NK-92 (cell line): ENCODE measurements around the gene MBP.

Experiments used
- DNase-seq: peaks from one replicate; lab custom pipeline; 2025; ENCODE audit not compliant: unreplicated experiment; lab: John Stamatoyannopoulos, UW

The MBP gene

DNA sequence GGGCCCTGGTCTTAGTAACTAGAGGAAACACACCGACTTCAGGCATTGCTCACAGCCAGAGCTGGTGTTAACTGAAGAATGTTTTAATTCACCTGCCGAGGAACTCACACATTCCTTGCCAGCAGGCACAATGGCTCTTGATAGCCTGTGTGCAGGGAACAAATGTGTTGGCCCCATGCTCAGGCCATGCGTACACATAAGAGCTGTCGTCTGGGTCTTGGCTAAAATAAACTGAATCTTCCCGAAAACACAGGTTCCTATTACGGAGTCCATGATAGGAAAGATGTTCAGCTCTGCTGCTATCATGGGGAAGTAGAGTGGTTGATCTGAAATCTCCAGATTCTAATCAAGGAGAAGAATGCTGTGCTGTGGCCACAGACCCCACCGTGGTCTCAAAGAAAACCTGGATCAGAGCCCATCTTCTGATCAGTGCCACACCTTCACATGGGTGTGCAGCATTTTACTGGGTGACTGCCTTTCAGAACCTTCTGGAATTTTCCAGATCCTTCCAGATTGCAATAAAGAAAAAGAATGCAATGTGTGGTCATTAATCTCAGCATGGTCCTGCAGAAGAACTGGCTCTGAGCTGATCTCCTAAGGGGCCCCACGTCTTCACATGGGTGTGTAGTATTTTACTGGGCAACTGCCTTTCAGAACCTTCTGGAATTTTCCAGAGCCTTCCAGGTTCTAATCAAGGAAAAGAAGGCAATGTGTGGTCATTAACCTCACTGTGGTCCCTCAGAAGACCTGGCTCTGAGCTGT is 17.2 kb downstream of the MBP start:
- DNase-seq: no peak

DNA sequence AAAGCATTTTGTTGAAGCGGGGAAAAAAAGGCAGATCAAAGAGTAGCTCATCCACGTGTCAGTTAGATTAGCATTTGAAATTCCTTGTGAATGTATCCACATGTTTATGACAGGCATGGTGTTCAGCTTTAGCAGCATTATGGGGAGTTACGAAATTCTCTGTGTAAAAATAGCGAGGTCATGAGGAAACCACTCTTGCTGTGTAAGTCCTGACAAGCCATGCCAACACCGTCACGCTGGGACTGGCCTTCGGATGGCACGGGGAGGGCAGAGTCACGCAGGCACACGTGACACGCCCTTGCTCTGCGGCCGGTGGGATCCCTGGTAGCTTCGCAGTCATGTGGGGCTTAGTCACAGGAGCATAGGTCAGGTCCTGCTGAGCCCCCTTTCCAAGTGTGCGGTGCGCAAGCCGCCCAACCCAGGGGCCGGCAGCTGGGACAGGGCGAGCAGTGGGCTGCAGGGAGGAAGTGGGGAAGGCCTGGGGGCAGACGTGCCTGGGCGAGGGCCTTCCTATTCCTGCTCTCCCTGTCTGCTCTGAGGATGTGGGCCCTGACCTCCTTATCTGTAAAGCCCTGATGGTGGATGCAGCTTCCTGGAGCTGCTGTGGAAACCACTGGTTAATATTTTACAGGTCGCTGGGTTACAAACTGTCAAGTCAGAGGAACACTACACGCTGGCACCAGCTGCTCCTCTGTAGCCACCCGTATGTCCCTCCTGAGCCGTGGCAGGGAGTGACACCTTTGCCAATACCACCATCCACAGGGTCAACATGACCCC is 18.0 kb downstream of the MBP start:
- no peak for DNase-seq

GRCh38 chr18:77114152-77114414 is 18.5 kb downstream of the MBP start:
- DNase-seq: no peak

DNA sequence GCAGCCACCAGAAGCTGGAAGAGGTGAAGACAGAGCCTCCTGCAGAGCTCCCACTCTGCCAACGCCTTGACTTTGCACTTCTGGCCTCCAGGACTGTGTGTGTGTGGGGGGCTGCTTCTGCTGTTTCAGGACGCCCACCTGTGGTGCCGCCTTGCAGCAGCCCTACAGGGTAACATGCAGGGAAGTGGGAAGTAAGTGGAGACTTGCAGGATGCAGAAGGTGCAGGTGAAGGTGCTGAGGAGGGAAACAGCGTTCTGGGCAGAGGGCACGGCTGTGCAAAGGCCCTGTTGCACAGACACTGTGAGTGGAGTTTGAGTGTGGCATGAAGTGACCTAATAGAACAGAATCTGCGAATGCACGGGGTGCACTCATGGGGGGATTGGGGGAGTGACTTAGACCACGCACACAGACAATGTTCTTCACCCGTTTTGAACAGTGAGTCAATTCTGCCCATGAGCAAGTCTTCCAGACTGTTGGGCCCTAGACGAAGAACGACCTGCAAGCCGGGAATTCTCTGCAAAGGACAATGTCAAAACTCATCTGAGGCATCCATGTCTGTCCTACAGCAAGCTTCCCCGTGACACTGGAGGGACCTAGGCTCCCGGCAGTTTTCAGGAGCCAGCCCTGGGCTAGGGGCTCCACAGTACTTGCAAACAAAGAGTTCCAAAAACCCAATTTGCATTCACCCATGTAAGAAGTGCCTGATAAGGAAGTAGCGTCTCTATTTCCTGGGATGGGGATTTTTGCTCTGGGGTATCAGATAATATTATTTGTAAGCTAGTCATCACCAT is 19.0 kb downstream of the MBP start:
- no peak for DNase-seq

GRCh38 chr18:77112747-77113092 is 19.9 kb downstream of the MBP start:
- no peak for DNase-seq

- DNase-seq: no peak
Measured at GRCh38 chr18:77111951-77112746, 20.4 kb downstream of the MBP start.

- no peak for DNase-seq
Measured at GRCh38 chr18:77111449-77111848, 21.1 kb downstream of the MBP start.

- DNase-seq: no peak
Measured at GRCh38 chr18:77110936-77111335, 21.6 kb downstream of the MBP start.

- no peak for DNase-seq
Measured at GRCh38 chr18:77110400-77110799, 22.2 kb downstream of the MBP start.

GRCh38 chr18:77109648-77110019 is 22.9 kb downstream of the MBP start:
- no peak for DNase-seq

DNA sequence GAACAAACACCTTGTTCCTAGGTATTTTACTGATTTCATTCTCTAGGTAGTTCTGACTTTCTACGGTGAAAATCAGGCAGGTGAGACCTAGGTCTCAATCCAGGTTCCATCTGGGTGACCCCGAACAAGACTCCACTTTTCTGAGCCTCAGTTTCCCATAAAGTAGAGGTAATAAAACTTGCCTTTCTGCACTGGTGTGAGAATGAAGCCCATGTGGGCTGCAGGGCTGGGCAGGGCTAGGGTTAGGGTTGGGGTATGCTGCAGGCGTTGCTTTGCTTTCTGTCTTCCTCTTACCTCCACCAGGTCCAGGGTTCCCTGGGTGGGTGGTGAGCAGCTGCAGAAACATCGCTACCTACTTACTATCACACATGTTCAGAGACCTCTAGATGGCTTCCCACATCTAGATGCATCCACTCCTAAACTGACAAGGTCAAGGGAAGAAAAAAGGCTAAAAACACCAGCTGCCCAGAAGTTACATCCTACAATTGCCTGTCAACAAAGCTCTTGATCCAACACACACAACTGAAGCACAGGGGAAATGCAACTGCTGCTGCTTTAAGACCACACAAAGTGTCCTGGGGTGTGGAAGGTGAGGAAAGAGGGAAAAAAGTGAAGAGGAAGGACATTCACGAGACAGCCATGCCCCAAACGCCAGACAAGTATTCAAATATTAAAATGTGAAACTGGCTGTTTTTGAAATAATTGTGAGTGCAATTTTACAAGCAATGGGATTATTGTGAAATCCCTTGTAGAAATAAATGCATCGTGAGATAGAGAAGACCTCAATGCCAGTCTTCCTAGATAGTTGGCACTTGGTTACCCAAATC is 23.5 kb downstream of the MBP start:
- no peak for DNase-seq

- no peak for DNase-seq
Measured at GRCh38 chr18:77108001-77108692, 24.4 kb downstream of the MBP start.

DNA sequence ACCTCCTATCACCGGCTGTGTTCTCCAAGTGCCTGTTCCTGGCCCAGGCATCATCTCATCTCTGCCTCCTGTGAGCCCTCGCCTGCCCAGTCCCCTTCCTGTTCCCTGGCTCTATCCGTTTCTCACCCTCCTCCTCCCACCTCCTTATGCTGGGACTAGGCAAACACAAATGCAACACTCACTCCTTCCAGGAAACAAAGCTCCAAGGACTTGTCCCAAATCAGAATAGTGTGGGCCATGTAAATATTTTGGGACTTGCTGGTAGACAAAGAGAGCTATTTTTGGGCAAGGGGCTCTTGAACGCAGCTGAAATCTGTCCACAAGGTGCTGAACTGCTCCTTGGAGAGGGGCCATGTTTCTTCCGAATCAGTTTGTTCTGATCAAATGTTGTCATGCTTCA is 25.3 kb downstream of the MBP start:
- DNase-seq: no peak

DNA sequence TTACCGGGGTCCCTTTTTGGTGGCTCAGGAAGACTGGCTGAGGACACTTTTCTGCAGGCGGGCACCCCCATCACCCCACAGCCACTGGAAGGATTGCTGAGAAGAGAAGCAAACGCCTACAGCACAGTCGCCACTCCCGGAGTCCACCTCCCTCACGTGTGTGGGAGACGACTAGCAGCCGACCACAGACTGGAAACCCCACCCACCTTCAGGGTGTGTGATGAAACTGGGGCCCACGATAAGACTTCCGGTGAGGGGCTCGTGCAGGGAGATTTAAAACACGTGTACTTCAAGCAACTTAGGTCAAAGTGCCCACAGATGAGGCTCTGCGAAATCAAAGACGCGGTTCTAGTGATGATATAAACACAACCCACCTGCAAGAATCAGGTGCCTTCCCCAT is 26.3 kb downstream of the MBP start:
- no peak for DNase-seq

GRCh38 chr18:77105680-77106079 is 26.9 kb downstream of the MBP start:
- DNase-seq: no peak

DNA sequence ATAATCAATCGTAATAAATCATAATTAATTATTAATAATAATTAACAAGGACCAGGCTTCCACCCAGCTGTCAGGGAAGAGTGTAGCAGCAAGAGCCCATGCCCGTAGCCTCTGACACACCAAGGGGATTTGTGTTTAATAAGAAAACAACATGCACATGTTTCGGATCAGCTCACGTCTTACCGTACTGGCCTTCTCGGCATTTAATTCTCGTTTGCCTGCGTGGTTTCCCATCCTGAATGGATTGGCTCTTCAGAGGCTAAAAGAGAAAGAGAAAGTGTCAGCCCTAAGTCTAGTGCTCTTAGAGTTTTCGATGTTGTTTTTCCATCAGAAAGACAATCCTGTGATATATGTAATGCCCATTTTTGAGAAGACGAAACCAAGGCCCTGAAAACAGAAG is 27.6 kb downstream of the MBP start:
- no peak for DNase-seq

DNA sequence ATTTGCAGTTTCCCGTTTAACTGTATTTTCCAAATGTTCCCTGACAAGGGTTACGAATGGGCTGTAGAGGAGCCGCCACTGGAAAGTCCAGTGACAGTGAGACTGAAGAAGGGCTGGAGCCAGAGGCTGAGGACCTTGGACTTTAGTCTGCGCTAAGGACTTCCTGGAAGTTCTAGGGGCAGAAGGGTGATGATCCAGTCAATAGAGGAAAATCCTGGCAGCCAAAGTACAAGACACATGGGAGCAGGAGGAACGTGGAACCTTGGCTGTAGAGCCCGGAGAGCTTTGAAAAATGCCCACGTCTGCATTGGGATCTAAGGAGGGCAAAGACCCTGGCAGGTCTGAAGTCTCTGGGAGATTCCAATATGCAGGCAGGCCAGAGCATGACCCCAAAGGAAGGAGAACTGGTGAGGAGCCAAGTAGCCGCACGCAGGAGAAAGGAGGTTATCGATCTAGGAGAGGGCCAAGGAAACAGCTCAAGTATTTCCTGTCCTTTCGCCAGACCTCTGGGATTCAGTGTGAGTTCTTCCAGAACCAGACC is 28.5 kb downstream of the MBP start:
- DNase-seq: no peak

DNA sequence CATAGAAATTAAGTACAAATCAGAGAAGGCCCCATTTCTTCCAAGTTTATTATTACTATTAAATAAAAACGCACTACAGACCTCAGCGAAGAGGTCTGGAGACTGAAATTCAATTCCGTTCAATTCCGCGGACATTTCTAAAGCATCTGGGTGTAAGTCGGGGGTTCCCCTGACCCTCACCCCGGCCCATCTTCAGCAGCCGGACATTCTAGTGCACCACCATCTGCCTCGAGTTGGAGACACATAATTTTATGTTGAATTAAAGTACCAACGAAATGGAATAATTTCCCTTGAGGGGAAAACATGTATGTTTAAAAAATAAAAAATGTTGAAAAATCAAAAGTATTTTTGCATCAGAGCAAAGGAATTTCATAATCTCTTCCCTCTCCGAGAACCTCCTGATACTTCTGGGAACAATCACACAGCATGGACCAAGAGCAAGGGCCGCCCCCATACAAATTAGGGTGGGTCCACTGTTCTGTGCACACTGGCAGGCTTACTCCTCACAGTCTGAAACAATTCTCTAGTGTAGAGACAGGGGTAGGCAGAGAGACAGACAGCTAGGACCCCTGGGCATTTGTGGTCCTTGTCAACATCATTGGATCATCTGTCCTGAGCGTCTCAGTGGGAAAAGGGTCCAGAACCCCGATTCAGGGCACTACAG is 29.3 kb downstream of the MBP start:
- no peak for DNase-seq
